Vagina (tissue), 2 donors: ENCODE measurements around the gene VMAC. TPM values are rescaled to one million over a fixed set of nuclear protein-coding genes. Genes with fewer than 3 reads are reported as not detected.
"Not testable (repeated sequence)": the region's sequence is repeated elsewhere in the genome, so short reads cannot be mapped to it uniquely, and the experiment has no call there.

ENCODE experiments used
- DNase-seq, 2 donors: peaks; one replicate each; pipeline ENCODE4 v3.0.0-alpha.2; 2017; ENCODE audit errors: extremely low spot score in 2 of 2
- H3K27ac ChIP-seq: fragments of 200-600 bp; sonication (generic); one replicate; pipeline ENCODE4 v1.5.1; 2019
- H3K27me3 ChIP-seq: fragments of 200-600 bp; sonication (generic); one replicate; pipeline ENCODE4 v1.5.1; 2019
- H3K36me3 ChIP-seq, 2 donors: fragments of 200-600 bp; sonication (generic); one replicate each; pipeline ENCODE4 v1.5.1; 2017 to 2019
- H3K4me1 ChIP-seq: fragments of 200-600 bp; sonication (generic); one replicate; pipeline ENCODE4 v1.5.1; 2019
- H3K4me3 ChIP-seq, 2 donors: fragments of 200-600 bp; sonication (generic); 1 replicate in 1 of 2; 2 replicates in 1 of 2; pipeline ENCODE4 v1.5.1; 2016 to 2019
- H3K9me3 ChIP-seq: fragments of 200-600 bp; sonication (generic); one replicate; pipeline ENCODE4 v1.5.1; 2019
- CTCF ChIP-seq, 3 experiments: fragments of 450-650 bp in 2 of 3; fragments of 200-600 bp in 1 of 3; sonication (generic) in 1 of 3; IDR thresholded peaks; one replicate each; pipeline ENCODE4 v1.5.1; 2017 to 2019; ENCODE audit warnings: antibody characterized with exemption in 3 of 3, mild to moderate bottlenecking in 2 of 3, moderate library complexity in 2 of 3
- POLR2A ChIP-seq, 2 donors: fragments of 450-650 bp; IDR thresholded peaks; one replicate each; pipeline ENCODE4 v1.6.1; 2017; ENCODE audit warnings: antibody characterized with exemption in 2 of 2, mild to moderate bottlenecking in 2 of 2, moderate library complexity in 2 of 2
- POLR2AphosphoS5 ChIP-seq, 2 donors: sonication (generic); formaldehyde crosslinking; IDR thresholded peaks; one replicate each; pipeline ENCODE4 v1.9.0; 2017; ENCODE audit warnings: antibody characterized with exemption in 2 of 2, mild to moderate bottlenecking in 2 of 2, low read depth in 1 of 2; ENCODE audit not compliant: insufficient read depth in 1 of 2
- intact Hi-C: fragments of 100-400 bp; cut with DNase I; formaldehyde crosslinking; loops from one replicate; pipeline ENCODE4 v1.15.1; 2023
- total RNA-seq: library from RNA; depleted of rRNA; stranded (reverse); fragments of >200 nt; gene quantifications from one replicate; pipeline ENCODE4 v1.2.3, GENCODE V29; 2016

Gene VMAC
- total RNA-seq: 7.9 TPM

GRCh38 chr19:5904352-5905113 is at the start of gene VMAC:
Gene VMAC (plus strand): TSS chr19:5904872. CDS start chr19:5904891, 19 bp downstream.
- peaks cover 39% of the 10 kb centered on the region for H3K4me1 ChIP-seq
- peak within 1 kb of the TSS; percentile 87 for H3K27ac ChIP-seq
- intact Hi-C loops: no loop called here

GRCh38 chr19:5855151-5855550 is 49.5 kb upstream of the VMAC start:
- DNase-seq, H3K36me3 ChIP-seq, H3K4me3 ChIP-seq, H3K27me3 ChIP-seq, H3K4me1 ChIP-seq, H3K27ac ChIP-seq, intact Hi-C loops, H3K9me3 ChIP-seq: not testable (repeated sequence)

More at GRCh38 chr19:5904352-5905113, at the start of gene VMAC:
- no peaks in the 10 kb centered on the region for H3K9me3 ChIP-seq
- TF ChIP-seq POLR2A (IDR thresholded peaks at IDR 0.05) (peak in 1 of 2 donors; percentile 12), POLR2AphosphoS5 (IDR thresholded peaks at IDR 0.05; ENCODE audit: insufficient read depth in 1 of 2, low read depth in 1 of 2) (peak in 1 of 2 donors; percentile 53), CTCF (IDR thresholded peaks at IDR 0.05) (no peak)
- DNase-seq: peak; percentile 100
- H3K27me3 ChIP-seq: no peaks in the 10 kb centered on the region
- H3K36me3 ChIP-seq: peaks cover 0 to 4% of the 10 kb centered on the region in 2 donors
- peak within 1 kb of the TSS; percentile 77 to 78 for H3K4me3 ChIP-seq

GRCh38 chr19:5857203-5858081 is 47.2 kb upstream of the VMAC start:
- H3K4me1 ChIP-seq: no peaks in the 10 kb centered on the region
- no peaks in the 10 kb centered on the region for H3K27me3 ChIP-seq
- H3K27ac ChIP-seq: no peak overlapping the region
- no peak for TF ChIP-seq POLR2AphosphoS5 (IDR thresholded peaks at IDR 0.05; ENCODE audit: insufficient read depth in 1 of 2, low read depth in 1 of 2)
- no peak for TF ChIP-seq POLR2A (IDR thresholded peaks at IDR 0.05)
- TF ChIP-seq CTCF (IDR thresholded peaks at IDR 0.05): no peak
- no peaks in the 10 kb centered on the region for H3K36me3 ChIP-seq
- DNase-seq: no peak
- H3K4me3 ChIP-seq: no peak overlapping the region
- intact Hi-C loops: no loop called here
- no peaks in the 10 kb centered on the region for H3K9me3 ChIP-seq

- Histone ChIP-seq H3K36me3 (no peaks in the 10 kb centered on the region), H3K9me3 (no peaks in the 10 kb centered on the region), H3K4me1 (no peaks in the 10 kb centered on the region), H3K4me3 (no peak overlapping the region), H3K27ac (no peak overlapping the region), H3K27me3 (no peaks in the 10 kb centered on the region)
- TF ChIP-seq POLR2AphosphoS5 (IDR thresholded peaks at IDR 0.05; ENCODE audit: insufficient read depth in 1 of 2, low read depth in 1 of 2): no peak
- no peak for TF ChIP-seq CTCF (IDR thresholded peaks at IDR 0.05)
- TF ChIP-seq POLR2A (IDR thresholded peaks at IDR 0.05): no peak
- intact Hi-C loops: no loop called here
- no peak for DNase-seq
Measured at GRCh38 chr19:5863030-5863665, 41.5 kb upstream of the VMAC start.

GRCh38 chr19:5864013-5864720 is 40.5 kb upstream of the VMAC start:
- no peak overlapping the region for H3K4me3 ChIP-seq
- intact Hi-C loops: no loop called here
- H3K36me3 ChIP-seq: no peaks in the 10 kb centered on the region
- no peaks in the 10 kb centered on the region for H3K9me3 ChIP-seq
- DNase-seq: no peak
- H3K27me3 ChIP-seq: no peaks in the 10 kb centered on the region
- no peaks in the 10 kb centered on the region for H3K4me1 ChIP-seq
- no peak for TF ChIP-seq CTCF (IDR thresholded peaks at IDR 0.05)
- no peak overlapping the region for H3K27ac ChIP-seq
